ENCODE data around the gene ACTN1.

ACTN1 gene

DNA sequence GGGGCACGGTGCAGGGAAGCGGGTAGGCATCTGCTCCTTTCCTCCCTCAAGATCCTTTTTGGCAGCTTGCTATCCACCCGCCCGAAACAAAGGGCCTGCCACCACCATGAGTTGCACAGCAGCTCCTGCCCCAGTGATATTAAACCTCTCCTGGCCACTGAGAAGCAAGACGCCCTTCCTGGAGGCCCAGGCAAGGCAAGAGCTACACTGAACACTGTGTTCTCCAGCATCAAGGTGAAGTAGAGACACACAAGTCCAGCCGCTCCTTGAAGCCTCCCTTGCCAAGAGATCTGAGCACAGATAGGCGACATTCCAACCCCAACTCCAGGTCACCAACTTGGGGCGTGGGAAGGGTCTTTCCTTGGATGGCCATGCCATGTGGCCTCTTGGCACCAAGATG, 70.9 kb downstream of the ACTN1 start:
- DNase-seq = no peak

GRCh38 chr14:68906439-68906838, 72.7 kb downstream of the ACTN1 start:
- no peak for DNase-seq

DNA sequence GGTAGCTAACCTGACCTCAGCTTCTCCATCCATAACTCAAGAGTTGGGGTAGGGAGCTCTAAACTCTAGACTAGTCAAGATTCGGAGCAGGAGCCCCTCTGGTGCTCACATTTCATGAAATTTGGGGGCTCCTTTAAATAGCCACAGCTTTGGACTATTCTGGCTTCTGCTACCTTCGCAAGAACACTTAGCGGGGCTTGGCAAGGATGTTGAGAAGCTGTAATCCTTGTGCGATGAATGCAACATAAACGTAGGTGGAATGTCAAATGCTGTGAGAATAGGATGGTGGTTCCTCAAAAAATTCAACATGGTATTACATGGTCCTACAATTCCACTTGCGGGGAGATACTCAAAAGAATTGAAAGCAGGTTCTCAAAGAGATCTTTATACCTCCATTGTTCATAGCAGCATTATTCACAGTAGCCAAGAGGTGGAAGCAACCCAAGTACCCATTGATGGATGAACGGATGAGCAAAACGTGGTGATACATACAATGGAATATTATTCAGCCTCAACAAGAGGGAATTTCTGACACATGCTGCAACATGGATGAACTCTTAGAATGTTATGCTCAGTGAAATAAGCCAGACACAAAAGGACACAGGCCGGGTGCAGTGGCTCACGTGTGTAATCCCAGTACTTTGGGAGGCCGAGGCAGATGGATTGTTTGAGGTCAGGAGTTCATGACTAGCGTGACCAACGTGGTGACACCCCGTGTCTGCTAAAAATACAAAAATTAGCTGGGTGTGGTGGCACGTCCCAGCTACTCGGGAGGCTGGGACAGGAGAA, 73.8 kb downstream of the ACTN1 start:
- DNase-seq = no peak

DNA sequence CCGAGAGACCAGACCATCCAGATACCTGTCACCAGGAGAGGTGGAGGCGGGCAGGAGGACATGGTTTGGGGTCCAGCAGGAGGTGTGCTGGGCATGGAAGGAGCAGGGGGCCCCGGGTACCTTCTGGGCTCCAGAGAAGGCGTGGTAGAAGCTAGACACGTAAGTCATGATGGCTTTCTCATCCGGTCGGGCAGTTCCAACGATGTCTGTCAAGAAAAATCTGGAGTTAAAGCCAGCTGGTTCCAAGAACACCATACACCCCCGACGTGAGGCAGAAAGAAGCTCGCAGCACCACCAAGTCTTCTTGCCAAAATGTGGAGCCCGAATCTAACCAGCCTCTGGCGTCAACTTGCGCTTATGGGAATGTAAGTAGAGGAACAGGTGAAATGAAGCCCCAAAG, 76.7 kb downstream of the ACTN1 start:
- DNase-seq = no peak

GRCh38 chr14:68899033-68899603, 80.0 kb downstream of the ACTN1 start:
- DNase-seq = no peak

GRCh38 chr14:68898248-68899032, 80.7 kb downstream of the ACTN1 start:
- DNase-seq = no peak

DNA sequence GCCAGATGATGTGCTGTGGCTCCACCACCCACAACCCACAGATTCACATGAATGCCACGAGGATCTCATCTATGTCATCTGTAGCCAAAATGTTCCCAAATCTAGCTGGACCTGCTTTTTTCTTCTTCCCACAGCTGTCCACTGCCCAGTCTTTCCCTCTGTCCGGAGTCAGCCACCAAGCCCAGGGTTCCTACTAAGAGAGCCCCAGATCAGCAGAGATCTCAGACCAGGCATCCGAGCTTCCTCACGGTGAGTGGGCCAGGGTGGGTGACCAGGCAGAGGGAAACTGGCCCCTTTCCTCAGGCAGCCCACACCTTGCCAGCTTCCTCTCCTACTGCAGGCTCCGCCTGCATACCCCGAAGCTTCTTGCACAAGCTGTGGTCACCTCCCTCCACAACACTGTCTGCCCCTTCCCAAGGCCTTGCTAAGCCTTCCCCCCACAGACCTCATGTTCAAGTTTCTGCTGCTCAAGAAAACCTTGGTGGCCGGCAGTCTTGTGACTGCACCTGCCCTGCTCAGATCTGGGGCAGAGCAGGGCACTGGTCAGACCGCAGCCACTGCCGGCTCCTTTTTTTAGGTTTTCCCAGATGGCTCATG, 81.4 kb downstream of the ACTN1 start:
- no peak for DNase-seq

GRCh38 chr14:68896132-68896531, 83.0 kb downstream of the ACTN1 start:
- no peak for DNase-seq

DNA sequence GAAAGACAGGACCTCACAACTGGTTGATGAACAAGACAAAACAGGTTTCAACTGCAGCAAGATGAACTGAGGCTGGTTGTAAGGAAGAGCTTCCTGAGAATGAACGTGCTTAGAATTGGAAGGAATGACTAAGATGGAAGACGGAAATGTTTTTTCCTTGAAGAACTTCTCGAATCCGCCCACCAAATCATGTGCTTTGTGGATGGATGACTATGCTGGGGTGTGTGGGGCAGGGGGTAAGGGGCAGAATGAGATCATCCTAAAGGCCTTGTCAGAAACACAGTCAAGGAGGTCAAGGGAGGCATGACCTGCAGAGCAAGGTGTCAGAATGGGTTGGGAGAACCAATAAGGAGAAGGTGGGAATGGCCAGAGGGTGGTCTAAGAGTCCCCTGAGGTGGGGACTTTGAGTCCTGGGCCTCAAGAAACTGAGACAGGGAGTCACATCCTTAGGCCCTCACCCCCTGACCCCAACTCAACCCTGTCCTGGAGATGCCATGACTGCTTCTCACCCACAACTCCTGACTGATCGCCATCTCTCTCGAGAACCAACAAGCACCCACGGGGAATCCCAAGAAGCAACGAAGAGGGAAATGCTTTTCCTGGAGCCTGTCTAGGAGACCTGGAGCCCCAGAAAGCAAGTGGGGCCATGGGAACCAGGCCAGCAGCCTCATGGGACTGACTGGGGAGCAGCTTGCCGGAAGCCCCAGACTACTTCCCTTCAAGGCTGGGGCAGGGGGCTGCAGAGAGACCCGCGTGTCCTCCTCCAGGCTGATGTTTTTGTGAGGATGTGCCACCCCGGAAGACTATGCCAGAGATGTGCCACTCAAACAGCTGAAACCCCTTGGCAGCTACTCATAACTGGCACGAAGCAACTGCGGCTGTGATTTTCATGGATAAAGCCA, 84.0 kb downstream of the ACTN1 start:
- DNase-seq = no peak

GRCh38 chr14:68894123-68894522, 85.0 kb downstream of the ACTN1 start:
- DNase-seq = no peak

GRCh38 chr14:68893566-68893965, 85.5 kb downstream of the ACTN1 start:
- DNase-seq = no peak

DNA sequence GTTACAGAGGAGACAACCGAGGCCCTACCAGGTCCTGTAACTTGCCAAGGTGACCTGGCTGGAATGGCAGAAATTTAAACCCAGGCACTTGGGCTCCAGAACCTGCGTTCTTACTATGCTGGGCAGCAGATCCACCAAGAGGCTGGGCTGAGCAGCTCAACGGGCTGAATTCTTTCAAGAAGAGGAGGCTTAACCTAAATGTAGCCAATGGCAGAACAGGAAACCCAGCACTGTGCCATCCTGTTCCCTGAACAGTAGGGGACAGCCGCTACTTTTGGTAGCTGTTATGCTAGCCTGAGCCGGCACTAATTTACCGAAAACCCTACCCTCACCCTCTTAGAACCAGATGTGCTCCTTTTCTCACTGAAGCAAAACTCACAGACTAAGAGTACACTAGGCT, 86.1 kb downstream of the ACTN1 start:
- DNase-seq = no peak

DNA sequence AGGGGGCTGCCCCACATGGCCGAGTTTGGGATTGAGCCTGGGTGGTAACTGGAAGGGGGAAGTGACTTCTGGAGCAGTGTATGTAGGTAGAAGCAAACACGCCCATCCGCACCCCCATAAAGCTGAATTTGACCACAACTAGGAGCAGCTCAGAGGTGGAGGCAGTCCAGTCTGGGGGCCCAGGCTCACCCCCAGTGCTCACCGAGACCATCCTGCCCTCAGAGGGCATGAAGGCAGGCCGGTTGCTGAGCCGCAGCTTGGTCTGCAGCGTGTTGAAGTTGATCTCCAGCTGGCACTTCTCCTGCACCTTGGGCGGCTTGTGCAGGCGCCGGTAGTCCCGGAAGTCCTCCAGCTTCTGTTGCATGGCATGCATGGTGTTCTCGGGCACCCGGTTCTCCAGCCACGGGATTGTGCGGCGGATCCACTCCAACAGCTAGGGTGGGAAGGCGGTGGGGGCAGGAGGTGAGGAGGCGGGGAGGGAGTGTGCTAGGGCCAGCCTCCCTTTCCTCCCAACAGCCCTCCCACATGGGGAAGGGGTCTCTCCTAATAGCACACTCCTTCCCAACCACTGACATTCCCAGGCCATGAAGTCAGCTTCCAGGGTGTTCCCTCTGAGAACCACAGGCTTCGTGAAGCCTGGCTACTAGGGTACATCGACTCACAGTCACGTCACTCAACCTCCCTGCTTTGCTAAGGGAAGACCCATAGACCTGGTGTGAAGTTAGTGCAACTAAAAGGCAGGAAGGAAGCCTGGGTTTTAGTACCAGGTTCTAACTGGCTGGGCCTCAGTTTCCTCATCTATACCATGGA, 87.0 kb downstream of the ACTN1 start:
- no peak for DNase-seq

DNA sequence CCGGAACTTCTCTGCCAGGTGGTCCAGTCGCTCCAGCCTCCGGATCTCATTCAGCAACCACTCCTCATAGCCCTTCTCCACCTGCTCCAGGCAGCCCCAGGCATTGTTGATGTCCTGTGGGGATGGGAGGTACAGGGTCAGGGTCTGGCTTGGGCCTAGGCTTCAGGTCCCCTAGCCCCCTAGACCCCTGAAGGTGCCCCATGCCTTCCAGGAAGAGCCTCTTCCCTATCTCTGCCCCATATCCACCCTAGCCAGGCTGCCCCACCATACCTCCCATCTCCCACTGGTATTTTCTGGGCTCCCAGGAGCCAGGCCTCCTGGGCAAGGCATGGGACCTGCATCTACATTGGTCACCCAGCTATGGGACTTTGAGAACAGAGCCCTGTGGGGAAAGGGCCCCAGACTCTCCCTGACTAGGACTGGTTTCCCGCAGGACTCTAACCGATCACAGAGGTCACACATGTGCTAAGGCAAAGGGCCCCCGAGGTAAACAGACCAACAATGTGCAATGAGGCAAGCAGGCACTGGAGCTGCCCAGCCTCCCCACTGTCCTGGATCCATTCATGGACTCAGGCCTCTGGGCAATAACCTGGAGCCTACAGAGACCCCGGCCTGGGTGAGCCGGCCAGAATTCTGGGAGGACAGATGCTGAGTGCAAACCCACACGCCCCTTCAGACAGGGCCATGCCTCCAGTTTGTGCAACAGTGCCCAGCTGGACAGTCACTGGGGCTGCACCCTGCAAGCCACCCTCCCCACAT, 88.8 kb downstream of the ACTN1 start:
- DNase-seq = no peak

- DNase-seq = no peak
Observed at GRCh38 chr14:68888883-68889282, 90.2 kb downstream of the ACTN1 start.

GRCh38 chr14:68888025-68888850, 90.9 kb downstream of the ACTN1 start:
- no peak for DNase-seq

DNA sequence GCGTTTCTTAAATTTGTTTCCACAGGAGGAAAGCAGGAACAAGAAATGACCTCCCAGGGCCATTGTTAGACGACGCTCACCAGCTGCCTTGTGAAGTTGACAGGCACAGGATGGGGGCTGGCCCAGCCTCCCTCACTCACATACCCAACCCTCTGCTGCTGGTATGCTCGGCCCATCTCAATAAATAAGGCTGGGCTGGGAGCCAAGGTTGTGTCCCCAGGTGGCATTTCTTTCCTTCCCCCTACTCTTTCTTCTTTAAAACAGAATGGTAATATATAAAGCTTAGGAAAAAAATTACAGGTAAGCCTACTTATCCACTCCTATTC, 93.0 kb downstream of the ACTN1 start:
- DNase-seq = no peak

DNA sequence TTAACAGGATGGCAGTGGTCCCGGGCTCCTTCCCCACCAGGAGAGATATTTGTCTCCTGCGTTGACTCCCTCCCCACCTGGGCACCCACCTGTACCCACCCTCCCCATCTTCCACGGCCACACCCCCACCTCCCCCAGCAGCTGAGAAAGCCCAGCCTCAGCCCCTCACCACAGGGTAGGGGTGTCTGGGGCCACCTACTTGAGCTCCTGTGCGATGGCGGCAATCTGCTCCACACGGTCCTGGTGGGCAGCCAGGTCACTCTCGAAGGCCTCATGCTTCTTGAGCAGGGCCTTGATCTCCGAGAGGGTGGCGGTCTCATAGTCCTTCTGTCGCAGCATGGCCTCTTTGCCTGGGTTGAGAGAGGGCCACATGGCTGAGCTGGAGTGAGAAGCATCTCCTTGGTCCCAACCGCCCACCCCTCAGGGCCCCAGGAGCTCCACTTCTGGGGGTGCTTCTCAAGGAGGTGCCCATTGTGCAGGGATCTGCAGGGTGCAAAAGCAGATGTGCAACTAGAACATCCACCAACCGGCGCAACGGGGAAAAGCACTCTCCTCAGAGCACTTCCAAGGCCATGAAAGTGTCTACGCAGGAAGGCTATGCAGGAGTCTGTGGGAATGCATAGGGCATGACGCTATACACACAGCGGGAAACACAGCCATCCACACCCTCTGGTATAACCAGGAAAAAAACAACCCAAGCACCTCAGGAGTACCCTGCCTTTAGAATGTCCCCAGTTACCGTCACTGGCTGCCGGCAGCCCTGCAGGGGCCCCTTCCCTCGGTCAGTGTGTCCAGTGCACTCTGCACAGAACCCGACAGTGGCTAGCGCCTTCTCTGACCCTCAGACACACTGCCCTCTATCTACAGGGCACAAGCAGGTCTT, 93.6 kb downstream of the ACTN1 start:
- no peak for DNase-seq
